Rectal smooth muscle tissue (tissue), 1 donor: ENCODE data around the gene ABO.
"Not testable (repeated sequence)": the region's sequence is repeated elsewhere in the genome, so short reads cannot be mapped to it uniquely, and the experiment has no call there.

Experiments
- H3K27ac ChIP-seq: one replicate; pipeline ENCODE4 v1.7.0; 2013; ENCODE audit warnings: low read depth, low read length, inconsistent platforms
- H3K27me3 ChIP-seq: one replicate; pipeline ENCODE4 v1.7.0; 2013; ENCODE audit warnings: low read length; ENCODE audit not compliant: control insufficient read depth, insufficient read depth
- H3K36me3 ChIP-seq: one replicate; pipeline ENCODE4 v1.7.0; 2013; ENCODE audit warnings: low read length; ENCODE audit not compliant: control insufficient read depth, insufficient read depth
- H3K4me1 ChIP-seq: one replicate; pipeline ENCODE4 v1.7.0; 2013; ENCODE audit warnings: low read length; ENCODE audit not compliant: control insufficient read depth, insufficient read depth
- H3K4me3 ChIP-seq: one replicate; pipeline ENCODE4 v1.7.0; 2013; ENCODE audit warnings: low read length
- H3K9ac ChIP-seq: one replicate; pipeline ENCODE4 v1.7.0; 2013; ENCODE audit warnings: low read length

ABO gene

GRCh38 chr9:133230514-133230913 lies 44.5 kb downstream of the ABO start:
- not testable (repeated sequence) for H3K27ac ChIP-seq, H3K27me3 ChIP-seq, H3K36me3 ChIP-seq, H3K9ac ChIP-seq, H3K4me3 ChIP-seq, H3K4me1 ChIP-seq

DNA sequence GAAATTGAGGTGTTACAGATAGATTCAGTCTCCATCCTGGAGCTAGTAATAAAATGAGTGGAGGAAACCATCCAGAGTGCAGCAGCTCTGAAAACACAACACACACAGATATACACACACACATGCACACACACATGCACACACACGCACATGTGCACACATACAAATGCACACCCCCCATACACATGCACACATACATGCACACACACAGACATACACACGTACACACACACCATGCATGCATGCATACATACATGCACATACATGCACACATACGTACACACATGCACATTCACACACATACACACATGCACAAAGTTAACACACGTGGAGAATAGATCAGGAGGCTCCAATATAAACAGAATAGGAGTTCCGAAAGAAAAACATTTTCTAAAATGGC lies 44.9 kb downstream of the ABO start:
- H3K4me3 ChIP-seq = no peak overlapping the region
- no peaks in the 10 kb centered on the region for H3K4me1 ChIP-seq
- no peak overlapping the region for H3K27ac ChIP-seq
- no peaks in the 10 kb centered on the region for H3K27me3 ChIP-seq
- H3K9ac ChIP-seq = no peak overlapping the region
- no peaks in the 10 kb centered on the region for H3K36me3 ChIP-seq

- not testable (repeated sequence) for H3K4me1 ChIP-seq, H3K4me3 ChIP-seq, H3K9ac ChIP-seq, H3K36me3 ChIP-seq, H3K27ac ChIP-seq, H3K27me3 ChIP-seq
Measured at GRCh38 chr9:133228474-133229193, 46.4 kb downstream of the ABO start.

DNA sequence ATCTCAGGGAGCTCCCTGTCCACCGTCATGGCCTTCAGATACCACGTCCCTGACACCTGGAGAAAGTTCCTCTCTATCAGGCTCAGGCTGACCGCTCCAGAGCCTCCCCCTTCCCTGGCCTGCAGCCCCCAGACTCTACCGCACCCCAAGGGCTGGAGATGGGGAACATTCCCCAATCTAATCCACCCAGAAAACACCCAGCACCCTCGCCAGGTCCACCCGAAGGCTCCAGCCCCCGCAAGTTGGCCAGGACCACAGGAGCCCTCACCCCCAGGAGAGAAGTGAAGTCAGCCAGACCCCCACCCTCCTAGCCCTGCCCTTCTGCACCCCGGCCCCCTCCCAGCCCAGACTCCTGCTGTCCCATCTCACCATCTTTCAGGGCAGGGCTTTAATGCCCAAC lies 47.0 kb downstream of the ABO start:
- H3K27me3 ChIP-seq, H3K4me3 ChIP-seq, H3K9ac ChIP-seq, H3K27ac ChIP-seq, H3K4me1 ChIP-seq, H3K36me3 ChIP-seq: not testable (repeated sequence)

DNA sequence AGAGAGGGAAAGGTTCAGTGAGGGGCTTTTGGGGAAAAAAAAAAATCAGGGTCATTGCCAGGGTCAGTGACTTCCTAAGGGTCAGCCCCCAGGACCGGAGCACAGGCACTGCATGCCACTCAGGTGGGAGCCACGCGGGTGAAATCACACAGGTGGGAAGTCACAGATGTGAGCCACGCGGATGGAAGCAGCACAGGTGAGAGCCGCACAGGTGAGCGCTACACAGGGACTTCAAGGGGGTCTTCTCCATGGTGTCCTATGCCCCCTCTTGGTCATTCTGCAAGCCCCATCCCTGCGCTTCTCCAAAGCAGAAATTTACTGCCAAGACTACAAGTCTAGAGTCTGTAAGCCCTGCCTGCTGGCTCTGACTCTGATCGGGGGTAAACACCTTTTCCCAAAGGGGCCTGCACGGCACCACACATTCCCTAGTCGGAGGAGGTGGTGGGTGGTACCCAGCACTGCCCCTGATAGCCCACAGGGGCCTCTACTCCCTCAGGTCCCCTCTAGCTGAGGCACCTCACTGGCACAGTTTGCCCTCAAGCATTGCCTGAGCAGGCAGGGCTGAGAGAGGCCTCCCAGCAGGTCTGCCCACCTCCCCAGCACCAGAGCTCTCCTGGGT lies 47.6 kb downstream of the ABO start:
- Histone ChIP-seq H3K27ac (no peak overlapping the region), H3K36me3 (no peaks in the 10 kb centered on the region), H3K27me3 (no peaks in the 10 kb centered on the region), H3K9ac (no peak overlapping the region), H3K4me1 (no peaks in the 10 kb centered on the region), H3K4me3 (no peak overlapping the region)

DNA sequence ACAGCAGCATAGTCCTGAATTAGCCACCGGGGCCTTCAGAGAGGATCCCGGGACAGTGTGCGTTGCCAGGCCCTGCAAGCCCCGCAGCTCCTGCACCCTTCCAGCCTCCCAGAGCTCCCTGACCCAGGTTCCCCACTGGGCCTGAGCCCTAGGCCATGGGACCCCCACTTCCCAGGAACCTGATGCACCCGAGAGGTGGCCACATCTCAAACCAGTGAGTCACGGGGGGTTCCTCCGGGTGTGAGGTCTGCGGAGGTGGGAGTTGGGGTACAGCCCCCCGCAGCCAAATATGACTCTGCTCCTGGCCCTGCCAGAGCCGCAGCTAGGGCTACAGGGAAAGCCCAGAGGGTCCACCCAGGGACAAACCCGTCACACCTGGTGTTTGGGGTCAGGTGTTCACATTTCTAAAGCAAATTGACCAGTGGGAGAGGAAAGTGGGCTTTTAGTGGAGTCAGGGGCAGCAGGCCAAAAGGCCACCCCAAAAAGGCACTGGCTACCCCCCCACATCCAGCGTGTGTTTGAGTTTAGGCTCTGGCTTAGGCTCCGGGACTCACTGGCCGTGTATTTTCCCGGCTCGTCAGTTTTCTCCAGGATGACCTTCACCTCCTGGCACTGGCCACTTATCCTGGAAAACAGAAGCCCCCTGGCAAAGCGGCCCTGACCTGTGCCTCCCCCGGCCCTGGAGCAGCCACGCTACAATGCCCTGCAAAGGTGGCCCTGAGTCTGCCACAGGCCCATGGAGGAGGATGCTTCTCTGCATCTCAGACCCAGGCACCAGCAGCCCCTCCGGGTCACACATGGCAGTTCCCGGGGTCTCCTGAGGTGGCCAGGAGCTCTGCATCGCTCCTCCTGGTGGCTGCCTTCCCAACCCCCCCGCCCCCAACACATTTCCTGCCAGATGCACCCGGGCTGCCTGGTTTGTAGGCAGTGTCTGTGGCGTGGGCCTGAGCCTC lies 48.5 kb downstream of the ABO start:
- Histone ChIP-seq H3K4me1 (no peaks in the 10 kb centered on the region), H3K4me3 (no peak overlapping the region), H3K27me3 (no peaks in the 10 kb centered on the region), H3K9ac (no peak overlapping the region), H3K27ac (no peak overlapping the region), H3K36me3 (no peaks in the 10 kb centered on the region)

- Histone ChIP-seq H3K36me3 (no peaks in the 10 kb centered on the region), H3K4me3 (no peak overlapping the region), H3K9ac (no peak overlapping the region), H3K4me1 (no peaks in the 10 kb centered on the region), H3K27me3 (no peaks in the 10 kb centered on the region), H3K27ac (no peak overlapping the region)
Measured at GRCh38 chr9:133225171-133226011, 49.6 kb downstream of the ABO start.

GRCh38 chr9:133224762-133225161 lies 50.2 kb downstream of the ABO start:
- no peaks in the 10 kb centered on the region for H3K4me1 ChIP-seq
- H3K27ac ChIP-seq = no peak overlapping the region
- H3K27me3 ChIP-seq = no peaks in the 10 kb centered on the region

DNA sequence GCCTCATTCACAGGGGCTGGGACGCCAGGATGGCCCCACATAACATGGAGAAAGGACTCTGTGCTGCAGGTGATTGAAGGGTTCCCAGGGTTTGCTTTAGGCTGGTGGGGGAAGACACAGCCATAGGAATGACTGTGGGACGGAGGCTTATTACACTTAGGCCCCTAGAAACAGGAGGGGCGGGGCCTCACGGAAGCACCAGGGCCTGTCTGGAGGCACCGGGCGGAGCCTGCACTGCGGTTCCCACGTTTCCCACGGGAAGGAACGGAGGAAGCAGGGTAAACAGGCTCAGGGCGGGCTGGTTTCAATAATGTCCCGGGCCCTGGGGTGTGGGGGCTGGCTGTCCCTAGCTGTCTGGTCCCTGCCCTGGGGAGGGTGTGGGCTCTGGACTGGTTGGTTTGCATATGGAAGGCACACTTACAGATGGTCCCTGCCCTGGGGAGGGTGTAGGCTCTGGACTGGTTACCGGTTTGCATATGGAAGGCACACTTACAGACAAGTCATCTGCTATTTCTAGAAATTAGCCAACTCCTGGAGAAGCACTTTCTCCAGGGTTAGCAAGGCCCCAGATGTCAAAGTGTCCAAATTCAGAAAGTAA lies 51.7 kb downstream of the ABO start:
- not testable (repeated sequence) for H3K4me3 ChIP-seq, H3K27me3 ChIP-seq, H3K36me3 ChIP-seq, H3K4me1 ChIP-seq, H3K27ac ChIP-seq, H3K9ac ChIP-seq

More at GRCh38 chr9:133224762-133225161, 50.2 kb downstream of the ABO start:
- no peaks in the 10 kb centered on the region for H3K36me3 ChIP-seq
- no peak overlapping the region for H3K9ac ChIP-seq
- no peak overlapping the region for H3K4me3 ChIP-seq

GRCh38 chr9:133221994-133222393 lies 53.0 kb downstream of the ABO start:
- H3K36me3 ChIP-seq, H3K4me1 ChIP-seq, H3K27ac ChIP-seq, H3K9ac ChIP-seq, H3K4me3 ChIP-seq, H3K27me3 ChIP-seq: not testable (repeated sequence)

DNA sequence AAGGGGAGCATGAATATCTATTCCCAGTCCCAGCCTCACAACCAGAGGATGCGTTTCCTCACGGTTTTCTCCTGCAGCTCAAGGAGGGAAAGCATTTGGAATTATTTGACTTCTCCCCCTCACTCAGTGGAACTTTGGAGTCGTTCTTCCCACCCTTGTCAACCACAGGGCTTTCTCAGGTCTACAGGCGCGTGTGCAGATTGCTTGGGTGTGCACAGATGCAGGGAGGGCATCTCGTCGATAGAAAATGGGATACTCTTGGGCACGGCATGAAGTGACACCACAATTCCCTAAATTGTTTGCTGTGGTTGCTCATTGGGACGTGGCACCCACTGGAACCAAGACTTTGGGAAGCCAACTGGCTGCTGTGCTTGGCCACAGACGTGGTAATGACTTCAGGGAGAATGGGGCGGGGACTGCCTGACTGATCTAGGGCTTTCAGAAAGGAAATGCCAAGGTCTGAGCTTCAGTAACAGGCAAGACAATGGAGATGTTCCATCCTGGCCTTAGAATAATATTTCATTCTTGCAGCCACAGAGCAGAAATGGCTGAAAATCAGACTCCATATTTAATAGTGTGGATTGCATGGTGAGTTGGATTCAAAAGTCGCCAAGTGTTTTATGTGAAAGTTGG lies 53.7 kb downstream of the ABO start:
- Histone ChIP-seq H3K4me3 (no peak overlapping the region), H3K36me3 (no peaks in the 10 kb centered on the region), H3K4me1 (no peaks in the 10 kb centered on the region), H3K27ac (no peak overlapping the region), H3K27me3 (no peaks in the 10 kb centered on the region), H3K9ac (no peak overlapping the region)
